HG03045 (cell line): Measurements from ENCODE around the gene ATP6AP1.

Experiments used
- ATAC-seq: cut with Tn5 transposase; IDR thresholded peaks from one replicate; pipeline ENCODE4 v1.9.1; 2021; ENCODE audit warnings: mild to moderate bottlenecking, moderate library complexity; ENCODE audit not compliant: unreplicated experiment

The ATP6AP1 gene

DNA sequence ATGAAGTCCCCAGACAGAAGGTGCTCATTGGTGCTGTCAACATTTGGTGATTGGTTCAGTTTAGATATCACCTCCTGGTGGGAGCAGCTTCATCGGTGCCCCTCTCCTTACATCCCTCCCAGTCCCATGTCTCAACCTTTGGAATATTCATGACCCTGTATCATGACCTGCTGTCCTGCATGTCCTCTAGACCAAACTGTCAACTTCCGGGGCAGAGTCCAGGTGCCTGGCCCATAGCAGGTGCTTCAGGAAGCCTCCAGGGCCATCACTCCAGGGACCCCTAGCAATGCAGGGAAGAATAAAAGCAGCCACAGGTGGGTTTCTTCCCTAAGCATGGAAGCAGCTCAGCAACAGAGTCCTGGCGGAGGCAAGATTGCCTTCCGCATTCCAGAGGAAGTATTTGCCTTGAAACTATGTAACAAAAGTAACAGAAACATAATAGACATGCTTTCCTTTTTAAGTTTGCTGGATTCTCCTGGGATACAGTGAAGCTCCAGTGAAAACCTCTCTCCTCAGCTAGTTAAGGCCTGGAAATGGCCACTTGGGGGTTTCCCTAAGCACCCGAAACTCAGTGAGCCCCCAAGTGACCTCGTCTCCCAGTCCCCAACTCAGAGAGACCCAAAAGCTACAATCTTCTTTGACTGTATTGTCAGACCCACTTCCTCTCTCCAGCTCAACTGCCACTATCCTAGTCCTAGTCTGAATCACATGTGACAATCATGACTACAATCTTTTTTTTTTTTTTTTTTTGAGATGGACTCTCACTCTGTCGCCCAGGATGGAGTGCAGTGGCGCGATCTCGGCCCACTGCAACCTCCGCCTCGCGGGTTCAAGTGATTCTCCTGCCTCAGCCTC, 1.3 kb upstream of the ATP6AP1 start:
- ATAC-seq: no peak

DNA sequence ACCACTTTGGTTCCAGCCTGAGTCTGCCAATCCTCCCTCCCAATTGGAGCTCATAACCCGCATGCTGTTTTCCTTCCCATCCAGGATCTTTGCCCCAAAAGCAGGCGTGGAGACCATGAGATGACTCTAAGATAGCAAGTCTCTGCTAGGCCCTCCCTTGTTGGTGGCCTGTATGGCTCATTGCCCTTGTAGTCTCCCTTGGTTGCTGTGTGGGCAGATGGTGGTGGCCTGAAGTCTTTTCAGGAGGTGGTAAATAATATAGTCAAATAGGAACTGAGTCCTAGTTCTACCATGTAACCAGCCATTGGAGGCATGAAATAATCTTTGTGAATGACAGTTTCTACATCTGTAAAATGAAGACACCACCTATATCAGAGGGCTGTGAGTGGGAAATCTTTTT, 1.2 kb downstream of the ATP6AP1 start:
- ATAC-seq: no peak

DNA sequence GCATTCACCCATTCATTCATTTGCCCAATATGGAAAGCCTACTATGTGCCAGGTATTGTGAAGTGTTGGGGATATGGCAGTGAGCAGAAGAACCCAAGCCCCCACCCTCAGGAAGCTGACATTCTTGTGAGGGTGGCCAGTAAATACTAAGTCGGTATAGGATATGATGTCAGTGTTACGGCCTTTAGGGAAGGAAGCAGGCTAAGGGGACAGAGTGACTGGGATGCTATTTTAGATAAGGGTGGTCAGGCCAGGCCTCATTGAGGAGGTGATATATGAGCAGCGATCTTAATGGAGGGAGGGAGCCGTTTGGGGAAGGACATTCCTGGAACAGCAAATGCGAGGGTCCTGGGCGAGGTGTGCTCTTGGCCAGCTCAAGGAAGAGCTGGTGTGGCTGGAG, 2.0 kb downstream of the ATP6AP1 start:
- no peak for ATAC-seq

DNA sequence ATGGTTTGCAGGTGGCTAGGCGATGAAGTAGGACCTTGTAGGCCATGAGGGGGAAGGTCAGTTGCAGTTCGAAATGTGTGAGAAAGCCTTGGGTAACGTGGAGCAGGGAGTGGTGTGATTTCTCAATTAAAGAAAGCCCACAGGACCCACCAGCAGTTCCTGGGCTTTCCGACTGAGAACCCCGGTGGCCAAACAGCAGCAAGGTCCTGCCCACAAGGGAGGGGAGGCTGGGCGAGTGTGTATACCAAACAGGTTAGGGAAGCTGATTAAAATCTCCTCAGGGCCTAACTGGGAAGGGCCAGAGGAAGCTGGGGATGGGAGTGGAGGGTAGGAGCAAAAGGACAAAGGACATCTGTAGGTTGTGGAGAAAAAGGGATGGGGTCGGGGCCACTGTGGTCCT, 2.4 kb downstream of the ATP6AP1 start:
- no peak for ATAC-seq

DNA sequence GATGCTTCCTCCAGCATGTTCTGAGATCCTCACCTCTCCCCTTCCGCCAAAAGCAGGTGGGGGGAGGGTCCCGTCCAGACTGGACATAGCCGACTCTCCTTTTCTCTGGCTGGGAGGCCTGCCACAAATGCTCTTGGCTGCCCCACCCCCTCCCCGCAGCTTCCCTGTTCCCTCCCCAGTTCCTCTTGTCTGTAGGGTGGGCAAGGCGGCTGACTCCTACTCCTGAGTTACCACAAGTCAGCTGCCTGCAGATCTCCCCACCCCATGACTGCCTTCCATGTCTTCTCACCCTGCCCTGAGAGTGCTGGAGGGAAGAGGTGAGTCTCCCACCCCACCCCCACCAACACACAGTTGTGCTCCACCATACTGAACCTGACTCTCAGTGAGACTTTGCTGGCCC, 2.9 kb downstream of the ATP6AP1 start:
- no peak for ATAC-seq

DNA sequence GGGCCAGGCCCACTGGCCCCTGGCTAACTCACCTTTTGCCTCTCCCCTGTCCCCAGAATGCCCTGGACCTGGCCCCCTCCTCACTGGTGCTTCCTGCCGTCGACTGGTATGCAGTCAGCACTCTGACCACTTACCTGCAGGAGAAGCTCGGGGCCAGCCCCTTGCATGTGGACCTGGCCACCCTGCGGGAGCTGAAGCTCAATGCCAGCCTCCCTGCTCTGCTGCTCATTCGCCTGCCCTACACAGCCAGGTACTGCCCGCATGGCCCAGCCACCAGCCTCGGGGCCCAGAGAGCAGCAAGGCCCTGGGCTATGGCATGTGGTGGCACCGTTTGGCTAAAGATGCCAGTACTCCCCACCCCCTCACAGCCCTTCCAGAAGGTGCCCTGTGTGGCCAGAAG, 3.7 kb downstream of the ATP6AP1 start:
- ATAC-seq: no peak

DNA sequence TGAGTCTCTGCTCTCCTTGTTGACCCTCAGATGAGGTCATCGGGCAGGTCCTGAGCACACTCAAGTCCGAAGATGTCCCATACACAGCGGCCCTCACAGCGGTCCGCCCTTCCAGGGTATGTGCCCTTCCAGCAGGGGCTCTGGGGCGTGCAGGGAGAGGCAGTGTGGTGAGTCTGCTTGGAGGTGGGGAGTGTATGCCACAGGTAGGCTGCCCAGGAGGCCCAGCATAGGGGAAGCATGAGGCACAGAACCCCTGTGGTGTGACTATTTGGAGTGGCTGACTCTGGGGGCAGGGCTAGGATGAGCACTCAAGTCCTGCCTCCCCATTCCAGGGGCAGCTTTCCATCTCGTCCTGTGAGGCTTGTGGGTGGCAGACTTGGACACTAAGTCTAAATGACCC, 5.1 kb downstream of the ATP6AP1 start:
- ATAC-seq: no peak

DNA sequence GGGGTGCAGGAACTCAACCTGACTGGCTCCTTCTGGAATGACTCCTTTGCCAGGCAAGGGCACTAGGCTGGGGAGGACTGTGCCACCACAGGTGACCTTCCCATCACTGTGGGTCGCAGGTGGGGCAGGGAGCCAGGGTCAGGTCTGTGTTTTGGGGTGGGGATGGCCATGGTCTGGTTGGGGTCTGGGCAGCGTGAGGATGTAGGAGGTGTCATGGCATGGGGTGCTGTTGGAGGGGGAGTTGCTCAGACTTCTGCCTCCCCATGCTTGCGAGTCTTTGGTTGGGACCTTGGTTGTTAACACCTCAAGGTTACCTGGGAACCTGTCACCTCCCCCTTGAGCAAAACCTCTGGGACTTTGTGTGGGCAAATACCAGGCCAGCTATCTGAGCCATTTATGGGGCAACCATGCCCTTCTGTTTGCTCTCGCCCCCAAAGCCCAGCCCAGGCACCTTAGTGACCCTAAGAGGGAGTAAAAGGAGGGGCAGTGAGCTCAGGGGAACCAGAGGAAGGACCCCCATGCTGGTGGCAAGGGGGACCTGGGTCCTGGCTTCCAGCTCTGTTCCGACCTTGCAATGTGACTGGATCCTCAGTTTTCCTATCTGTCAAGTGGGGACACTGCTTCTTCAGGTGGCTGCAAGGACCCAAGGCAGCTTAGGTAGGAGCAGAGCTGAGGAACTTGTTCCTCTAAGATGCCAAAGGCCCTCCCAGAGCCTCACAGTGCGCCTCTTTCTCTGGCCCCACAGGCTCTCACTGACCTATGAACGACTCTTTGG, 6.1 kb downstream of the ATP6AP1 start:
- ATAC-seq: no peak

DNA sequence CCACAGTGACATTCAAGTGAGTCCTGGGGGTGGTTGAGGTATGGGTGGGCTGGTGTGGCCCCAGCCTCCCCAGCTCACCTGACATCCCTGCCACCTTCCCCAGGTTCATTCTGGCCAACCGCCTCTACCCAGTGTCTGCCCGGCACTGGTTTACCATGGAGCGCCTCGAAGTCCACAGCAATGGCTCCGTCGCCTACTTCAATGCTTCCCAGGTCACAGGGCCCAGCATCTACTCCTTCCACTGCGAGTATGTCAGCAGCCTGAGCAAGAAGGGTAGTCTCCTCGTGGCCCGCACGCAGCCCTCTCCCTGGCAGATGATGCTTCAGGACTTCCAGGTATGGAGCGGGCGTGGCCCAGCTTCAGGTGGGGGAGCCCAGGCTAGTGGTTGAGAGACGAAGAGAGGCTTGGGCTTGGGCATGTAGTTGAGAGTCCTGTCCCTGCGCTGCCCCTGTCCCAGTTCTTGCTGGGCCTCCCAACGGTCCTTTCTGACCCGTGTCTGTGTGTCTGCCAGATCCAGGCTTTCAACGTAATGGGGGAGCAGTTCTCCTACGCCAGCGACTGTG, 6.8 kb downstream of the ATP6AP1 start:
- ATAC-seq: no peak

DNA sequence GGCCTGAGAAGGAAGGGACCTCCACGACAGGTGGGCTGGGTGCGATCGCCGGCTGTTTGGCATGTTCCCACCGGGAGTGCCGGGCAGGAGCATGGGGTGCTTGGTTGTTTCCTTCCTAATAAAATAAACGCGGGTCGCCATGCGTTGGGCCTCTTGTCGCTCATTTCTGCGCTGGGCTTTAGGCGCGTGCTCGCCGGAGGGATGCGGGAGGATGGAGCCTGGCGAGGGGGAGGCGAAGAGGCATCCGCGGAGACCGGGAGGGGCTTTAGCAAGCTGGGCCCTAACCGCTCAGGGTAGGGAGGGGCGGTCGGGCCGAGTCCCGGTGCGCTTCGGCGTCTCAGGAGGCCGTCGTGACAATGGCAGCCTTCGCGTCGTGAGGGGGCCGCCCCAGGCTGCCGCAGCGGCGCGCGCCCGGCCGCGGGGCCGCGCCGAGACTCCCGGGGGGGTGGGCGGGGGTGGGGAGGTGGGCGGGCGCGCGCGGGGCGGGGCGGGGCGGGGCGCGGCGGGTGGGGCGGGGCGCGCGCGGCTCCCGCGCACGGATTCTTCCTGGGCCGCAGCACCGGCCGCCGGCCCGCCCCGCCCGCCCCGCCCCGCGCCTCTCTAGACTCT, 8.0 kb downstream of the ATP6AP1 start:
- peak; percentile 46 for ATAC-seq

DNA sequence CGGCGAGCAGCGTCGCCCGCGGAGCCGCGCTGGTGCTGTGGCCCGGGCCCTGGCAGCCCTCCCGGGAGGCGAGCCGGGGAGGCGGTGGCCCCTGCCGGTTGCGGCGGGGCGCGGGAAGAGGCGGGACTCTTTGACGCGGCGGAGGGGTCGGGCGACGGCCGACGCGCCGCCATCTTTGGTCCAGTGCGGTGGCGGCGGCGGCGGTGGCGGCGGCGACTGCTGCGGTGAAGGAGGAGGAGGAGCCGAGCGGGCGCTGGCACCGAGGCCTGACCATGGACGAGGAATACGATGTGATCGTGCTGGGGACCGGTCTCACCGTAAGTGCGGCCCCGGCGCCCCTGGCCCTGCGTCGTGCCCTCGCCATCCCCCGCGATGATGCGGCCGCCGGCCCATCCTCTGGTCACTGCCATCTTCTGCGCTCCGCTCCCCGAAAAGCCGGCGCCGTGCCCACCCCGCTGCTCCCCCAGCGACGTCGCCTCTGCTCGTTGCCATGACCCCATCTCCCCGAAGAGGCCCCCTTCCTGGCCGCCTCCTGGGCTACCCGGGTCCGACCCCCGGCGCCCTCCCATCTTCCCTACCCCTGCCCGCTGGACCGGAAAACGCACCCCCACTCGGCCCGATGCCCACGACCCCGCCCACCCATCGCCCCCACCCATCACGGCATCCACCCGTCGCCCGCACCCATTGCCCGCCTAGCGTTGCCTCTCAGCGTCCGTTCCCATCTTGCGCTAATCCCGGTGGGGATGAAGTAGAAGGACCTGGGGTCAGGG, 8.7 kb downstream of the ATP6AP1 start, which contains the start of gene GDI1:
TSS of gene GDI1 (plus strand) at position 172 of the 770 bp plus-strand sequence. CDS start at position 273, 101 bp downstream.
- ATAC-seq: peak; percentile 40

DNA sequence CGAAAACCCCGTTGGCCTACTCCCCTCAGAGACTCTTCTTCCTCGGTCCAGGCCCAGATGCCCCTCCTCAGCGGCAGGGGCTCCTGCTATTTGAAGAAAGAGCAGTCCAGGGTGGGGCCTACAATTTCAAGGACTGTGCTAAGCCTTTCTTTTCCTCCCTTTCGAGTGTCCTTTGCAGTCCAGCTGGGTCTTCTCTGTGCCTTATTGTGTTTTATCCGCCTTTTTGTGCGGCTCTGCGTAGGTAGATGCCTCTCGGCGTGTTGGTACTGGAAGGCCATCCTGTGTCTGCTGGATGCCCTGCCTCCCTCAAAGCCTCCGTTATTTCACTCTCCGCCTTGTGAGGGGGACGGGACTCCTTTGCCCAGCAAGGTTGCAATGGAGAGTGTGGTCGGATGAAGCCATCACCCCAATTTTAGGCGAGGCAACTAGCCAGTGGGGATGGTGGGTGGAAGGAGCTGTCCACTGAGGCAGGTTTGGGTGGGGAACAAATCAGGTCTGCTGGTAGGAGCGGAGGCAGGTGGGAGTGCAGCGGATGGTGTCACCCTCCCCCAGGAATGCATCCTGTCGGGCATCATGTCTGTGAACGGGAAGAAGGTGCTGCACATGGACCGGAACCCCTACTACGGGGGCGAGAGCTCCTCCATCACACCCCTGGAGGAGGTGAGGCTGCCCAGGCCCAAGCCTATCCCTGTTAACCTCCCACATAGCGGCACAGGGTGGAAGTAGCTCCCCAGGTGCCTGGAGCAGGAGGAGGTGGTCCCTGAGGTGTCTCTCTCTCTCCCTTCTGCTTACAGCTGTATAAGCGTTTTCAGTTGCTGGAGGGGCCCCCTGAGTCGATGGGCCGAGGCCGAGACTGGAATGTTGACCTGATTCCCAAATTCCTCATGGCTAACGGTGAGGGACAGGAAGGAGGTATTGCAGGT, 9.8 kb downstream of the ATP6AP1 start:
- ATAC-seq: no peak

DNA sequence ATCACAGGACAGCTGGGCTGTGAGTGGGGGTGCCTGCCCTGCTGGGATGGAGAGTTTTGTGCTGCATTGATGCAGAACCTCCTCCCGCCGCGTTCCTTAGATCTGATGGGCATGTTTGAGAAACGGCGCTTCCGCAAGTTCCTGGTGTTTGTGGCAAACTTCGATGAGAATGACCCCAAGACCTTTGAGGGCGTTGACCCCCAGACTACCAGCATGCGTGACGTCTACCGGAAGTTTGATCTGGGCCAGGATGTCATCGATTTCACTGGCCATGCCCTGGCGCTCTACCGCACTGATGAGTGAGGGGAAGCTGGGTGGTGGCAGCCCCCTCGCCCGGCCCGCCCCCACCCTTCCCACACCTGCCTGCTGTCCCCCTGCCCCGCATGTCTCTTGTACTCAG, 11.4 kb downstream of the ATP6AP1 start:
- no peak for ATAC-seq

DNA sequence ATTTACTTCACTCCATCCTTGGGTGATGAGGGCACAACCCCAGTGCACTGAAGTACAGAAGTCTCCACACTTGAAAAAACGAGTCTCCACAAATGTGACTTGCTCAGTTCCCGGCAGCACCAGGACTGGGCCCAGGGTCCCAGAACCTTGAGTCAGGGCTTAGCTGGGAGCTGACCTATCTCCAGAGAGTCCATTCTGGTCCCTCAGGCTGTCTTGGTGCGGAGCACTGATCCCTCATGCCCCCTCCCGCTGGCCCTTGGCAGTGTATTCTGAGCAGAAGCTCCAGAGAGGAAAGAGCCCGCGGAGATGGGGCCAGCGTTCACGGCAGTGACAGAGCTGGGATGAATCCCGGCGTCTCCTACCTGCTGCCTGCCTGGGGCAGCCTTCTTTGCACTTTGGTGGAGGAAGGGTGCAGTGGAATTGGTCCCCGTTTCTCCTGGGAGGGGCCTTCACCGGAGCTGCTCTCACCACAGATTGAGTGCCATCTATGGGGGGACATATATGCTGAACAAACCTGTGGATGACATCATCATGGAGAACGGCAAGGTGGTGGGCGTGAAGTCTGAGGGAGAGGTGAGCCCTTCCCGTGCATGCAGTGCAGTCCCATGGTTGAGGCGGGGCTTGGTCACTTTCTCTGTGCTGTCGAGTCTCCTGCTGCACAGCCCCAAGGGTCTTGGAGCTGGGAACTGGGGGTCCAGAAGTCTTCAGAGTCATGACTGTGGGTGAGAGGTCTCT, 12.3 kb downstream of the ATP6AP1 start:
- ATAC-seq: no peak

DNA sequence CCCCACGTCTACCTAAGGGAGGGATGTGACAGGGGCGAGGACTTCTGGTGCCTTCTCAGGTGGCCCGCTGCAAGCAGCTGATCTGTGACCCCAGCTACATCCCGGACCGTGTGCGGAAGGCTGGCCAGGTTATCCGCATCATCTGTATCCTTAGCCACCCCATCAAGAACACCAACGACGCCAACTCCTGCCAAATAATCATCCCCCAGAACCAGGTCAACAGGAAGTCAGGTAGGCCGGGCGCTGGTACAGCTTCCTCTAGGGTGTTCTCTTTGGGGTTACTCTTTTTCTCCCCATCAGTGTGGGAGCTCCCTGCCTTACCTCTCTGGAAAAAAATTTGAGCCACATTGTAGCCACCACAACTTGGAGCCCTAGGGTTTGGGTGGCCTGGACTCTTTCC, 13.1 kb downstream of the ATP6AP1 start:
- ATAC-seq: no peak

DNA sequence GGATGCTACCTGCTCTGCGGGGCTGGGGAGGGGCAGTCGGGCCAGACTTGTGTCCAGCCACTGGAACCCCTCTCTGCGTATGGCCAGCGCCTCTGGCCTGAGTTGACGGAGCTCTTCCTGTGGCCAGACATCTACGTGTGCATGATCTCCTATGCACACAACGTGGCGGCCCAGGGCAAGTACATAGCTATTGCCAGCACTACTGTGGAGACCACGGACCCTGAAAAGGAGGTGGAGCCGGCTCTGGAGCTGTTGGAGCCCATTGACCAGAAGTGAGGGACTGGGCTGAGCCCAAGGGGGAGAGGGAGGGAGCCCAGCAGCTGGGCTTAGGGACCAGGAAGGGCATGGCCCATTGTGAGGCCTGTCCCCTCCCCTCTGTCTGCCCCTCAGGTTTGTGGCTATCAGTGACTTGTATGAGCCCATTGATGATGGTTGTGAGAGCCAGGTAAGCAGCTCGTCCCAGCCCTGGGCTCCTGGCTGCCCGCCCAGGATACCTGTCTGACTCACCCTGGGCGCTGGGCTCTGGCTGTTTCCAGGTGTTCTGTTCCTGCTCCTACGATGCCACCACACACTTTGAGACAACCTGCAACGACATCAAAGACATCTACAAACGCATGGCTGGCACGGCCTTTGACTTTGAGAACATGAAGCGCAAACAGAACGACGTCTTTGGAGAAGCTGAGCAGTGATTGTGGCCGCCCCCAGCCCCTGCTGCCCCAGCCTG, 13.7 kb downstream of the ATP6AP1 start:
- ATAC-seq: no peak

DNA sequence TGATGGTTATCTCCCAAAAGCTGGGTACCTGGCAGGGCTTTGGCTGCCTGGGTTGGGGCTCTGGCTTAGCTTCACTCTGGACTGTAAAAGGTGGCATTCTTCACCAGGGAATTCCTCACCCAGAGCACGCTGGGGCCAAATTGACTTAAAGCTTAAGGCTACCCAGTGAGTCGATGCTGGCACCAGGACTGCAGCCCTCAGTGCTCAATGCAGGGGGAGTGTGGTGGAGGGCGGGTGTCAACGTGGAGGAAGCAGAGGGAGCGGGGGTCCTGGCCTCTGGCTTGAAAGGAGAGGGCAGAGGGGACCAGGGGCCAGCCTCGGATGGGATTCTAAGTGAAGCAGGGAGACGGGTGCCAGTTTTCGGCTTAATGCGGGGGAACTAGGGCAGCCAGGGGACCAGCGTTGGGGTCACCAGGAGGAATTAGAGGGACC, 15.0 kb downstream of the ATP6AP1 start:
- ATAC-seq: no peak
